NCI-H524 treated with DMSO at 0.1 percent for 48 hours (cell line): ENCODE data around the gene FOXP4.

Experiments used
- DNase-seq: peaks from one replicate; lab custom pipeline; 2025; lab: John Stamatoyannopoulos, UW

FOXP4 gene

GRCh38 chr6:41546866-41547798, 951 bp downstream of the FOXP4 start:
- DNase-seq: no peak

- no peak for DNase-seq
Measured at GRCh38 chr6:41547799-41548097, 1.6 kb downstream of the FOXP4 start.

GRCh38 chr6:41548098-41548840, 2.1 kb downstream of the FOXP4 start:
- no peak for DNase-seq

- DNase-seq: no peak
Measured at GRCh38 chr6:41548841-41549642, 2.9 kb downstream of the FOXP4 start.

DNA sequence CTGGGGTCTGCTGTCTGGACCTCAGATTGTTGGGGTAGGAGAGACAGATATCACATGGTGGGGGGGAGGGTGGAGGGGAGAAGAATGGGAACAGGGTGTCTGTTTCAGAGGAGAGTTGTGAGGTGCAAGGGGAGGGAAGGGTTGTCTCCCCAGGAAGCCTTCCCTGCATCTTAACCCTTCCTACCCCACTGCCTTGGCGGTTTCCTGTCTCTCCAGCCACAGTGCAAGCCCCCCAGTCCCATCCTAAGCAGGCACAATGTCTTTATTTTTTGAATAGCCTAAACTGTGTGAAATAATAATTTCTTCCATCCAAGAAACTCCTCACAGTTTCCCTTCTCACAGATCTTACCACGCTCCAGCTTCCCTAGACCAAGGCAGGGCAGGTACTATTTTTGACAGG, 3.5 kb downstream of the FOXP4 start:
- DNase-seq: no peak

- no peak for DNase-seq
Measured at GRCh38 chr6:41551086-41551700, 5.0 kb downstream of the FOXP4 start.

DNA sequence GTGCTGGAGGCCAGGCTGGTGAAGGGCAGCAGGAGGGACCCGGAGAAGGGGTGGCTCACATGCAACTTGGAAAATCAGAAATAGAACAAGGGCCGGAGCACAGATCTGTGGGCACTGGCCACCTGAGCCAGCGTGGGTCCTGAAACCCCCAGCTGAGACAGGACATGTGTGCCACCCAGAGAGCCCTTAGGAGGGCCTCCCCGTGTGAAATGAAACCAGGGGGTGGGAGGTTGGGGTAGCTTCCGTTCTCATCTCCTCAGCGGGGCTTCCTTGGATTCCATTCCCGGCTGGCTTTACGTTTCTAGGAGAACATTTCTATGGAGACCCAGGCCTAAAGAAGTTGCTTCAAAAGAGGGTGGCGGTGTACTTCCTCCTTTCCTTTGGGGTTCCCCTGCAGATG, 5.7 kb downstream of the FOXP4 start:
- DNase-seq: no peak

- DNase-seq: no peak
Measured at GRCh38 chr6:41552723-41553122, 6.5 kb downstream of the FOXP4 start.

DNA sequence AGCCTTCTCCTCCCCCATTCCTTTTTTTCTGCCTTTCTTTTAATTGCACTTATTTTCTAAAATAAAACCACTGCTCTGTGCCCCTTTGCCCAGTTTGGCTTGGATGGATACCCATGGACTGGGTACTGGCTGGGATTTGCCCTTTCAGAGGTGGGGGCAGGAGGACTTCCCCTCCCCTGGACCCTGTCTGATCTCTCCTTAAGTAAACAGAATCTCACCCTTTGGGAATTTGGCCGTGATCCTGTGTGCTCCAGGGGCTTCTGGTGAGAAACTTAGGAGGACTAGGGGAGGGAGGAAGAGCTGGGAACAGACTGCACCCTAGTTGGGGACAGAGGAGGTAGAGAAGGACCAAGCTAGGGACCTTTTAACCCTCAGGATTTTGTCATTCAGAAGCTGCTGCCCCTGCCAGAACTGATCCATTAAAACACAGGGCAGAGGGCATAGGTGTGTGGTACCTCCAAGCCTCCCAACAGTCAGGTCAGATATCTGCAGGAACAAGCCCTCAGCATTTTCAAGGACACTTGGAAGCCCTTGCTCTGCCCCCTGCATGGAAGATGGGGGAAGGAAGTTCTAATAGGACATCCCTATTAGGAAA, 7.3 kb downstream of the FOXP4 start:
- no peak for DNase-seq

DNA sequence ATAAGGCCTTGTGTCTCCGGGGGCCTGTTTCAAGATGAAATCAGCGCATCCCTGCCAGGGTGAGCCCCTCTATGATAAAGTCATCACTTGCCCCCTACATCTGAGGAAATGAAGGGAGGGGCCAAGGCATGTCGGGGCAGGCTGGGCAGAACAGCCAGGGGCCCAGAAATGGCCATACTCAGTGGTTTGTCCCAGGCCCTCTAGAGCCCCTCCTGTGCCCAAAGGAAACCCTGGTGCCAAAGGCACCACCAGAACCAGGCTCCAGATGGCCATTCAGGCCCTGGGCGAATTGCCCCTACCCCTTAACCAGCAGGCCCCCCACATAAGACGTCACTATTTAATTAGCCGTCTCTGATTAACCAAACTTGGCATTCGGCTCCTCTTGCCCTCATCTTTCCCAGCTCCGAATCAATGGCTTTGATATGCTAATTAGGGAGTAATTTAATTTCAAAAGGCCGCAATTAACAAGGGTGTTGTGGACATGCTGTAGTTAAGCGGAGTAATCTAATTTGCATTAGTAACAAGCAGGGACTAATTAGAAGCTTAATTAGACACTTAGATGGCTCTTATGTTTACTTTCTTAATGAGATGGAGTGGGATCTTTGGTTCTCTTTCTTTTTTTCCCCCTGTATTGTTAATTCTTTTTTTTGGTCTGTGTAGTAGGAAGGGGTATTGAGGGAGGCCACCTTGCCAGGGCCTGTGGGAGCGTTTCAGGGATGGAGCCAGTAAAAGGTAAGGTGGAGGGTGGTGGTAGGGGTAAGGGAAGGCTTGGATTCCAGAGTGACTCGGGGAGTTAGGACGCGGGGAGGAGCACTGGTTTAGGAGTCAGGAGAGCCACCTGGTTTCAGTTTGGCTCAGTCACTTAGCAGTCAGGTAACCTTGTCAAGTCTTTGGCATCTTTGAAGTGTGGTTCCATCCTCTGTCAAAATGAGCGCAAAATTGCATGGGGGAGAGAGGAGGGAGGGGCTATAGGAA, 9.4 kb downstream of the FOXP4 start:
- DNase-seq: no peak

- no peak for DNase-seq
Measured at GRCh38 chr6:41557335-41557734, 11.2 kb downstream of the FOXP4 start.

GRCh38 chr6:41558033-41558807, 12.0 kb downstream of the FOXP4 start:
- DNase-seq: no peak

DNA sequence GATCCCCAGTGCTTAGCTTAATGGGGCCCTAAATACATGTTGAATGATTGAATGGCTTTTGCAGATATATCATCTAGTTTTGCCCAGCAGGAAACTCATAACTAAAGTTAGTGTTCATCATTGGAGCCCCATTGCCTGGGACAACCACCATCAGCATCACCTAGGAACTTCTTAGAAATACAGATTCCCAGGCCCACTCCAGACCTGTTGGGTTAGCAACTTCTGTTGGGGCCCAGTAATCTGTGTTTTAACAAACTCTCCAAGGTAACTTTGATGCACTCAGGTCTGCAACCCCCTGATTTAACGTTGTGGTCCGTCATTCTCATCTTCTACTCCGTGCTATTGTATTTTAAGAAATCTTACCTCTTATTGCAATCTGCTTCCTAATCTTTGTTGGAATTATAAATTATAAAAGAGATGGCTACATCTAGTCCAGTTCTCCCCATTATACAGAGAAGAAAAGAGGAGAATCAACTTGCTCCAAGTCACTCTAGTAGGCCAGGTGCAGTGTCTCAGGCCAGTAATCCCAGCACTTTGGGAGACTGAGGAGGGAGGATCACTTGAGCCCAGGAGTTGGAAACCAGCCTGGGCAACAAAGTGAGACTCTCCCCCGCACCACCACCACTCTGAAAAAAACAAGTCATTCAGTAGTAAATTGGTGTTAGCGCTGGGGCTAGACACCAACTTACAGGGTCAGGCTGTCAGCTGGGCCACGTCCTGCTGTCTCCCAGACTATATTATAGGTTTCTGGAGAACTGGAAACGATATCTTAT, 13.7 kb downstream of the FOXP4 start:
- no peak for DNase-seq

DNA sequence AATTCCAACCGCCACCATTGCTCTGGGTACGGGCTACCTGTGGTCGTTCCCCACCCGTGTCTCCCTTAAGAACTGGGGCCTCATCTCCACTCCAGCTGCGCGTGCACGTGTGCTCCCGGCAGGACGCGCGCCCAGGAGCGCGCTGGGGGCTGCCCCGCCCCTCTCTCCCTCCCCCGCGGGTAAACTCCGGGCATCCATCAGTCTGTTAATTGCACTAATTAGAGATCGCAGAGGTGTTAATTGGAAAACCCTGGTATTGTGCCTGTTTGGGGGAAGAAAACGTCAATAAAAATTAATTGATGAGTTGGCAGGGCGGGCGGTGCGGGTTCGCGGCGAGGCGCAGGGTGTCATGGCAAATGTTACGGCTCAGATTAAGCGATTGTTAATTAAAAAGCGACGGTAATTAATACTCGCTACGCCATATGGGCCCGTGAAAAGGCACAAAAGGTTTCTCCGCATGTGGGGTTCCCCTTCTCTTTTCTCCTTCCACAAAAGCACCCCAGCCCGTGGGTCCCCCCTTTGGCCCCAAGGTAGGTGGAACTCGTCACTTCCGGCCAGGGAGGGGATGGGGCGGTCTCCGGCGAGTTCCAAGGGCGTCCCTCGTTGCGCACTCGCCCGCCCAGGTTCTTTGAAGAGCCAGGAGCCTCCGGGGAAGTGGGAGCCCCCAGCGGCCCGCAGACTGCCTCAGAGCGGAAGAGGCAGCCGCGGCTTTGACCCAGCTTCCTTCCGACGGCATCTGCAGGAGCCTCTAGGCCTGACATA, 14.4 kb downstream of the FOXP4 start:
- no peak for DNase-seq

GRCh38 chr6:41561416-41561815, 15.2 kb downstream of the FOXP4 start:
- DNase-seq: no peak

DNA sequence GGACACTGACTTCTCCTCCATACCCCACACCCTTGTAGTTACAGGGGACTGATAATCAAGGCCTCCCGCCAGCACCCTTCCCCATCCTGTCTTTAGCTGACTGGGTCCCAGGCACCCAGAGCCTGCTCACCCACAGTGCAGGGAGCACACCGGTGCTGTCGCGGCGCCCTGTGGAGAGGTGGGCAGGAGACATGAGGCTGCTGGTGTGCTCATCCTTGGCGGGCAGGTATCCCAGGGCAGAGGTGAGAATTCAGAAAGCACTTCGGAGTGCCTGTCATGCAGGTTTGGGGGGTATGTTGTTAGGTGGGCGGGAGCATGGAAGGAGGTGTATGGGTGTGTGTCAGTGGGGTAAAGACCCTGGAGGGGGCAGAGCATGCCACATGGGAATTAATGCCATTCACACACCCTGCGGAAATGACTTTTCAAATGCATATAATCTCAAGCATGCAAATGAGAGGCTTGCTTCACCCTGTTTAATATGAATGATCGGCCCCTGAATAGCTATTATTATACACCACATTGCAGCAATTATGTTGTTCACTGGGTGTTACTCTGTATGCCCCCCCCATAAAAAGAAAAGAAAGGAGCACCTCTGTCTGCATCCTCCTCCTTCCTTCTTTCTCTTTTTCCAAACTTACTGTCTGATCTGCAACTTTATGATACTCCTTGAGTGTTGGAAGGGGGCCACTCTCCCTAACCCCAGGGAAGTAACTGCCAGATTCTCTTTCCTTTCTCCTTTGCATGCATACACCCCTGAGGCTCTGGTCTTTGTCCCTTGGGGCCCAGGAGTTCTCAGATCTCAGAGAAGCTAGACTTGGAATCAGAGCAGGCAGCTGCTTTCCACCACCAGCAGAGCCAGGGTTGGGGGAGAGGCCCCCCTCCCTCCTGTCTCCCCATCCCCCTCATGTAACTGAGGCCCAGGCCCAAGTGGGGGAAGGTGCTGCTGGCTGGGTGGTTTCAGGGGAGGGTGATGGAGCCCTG, 16.0 kb downstream of the FOXP4 start:
- no peak for DNase-seq
